K562 (cell line): ENCODE results near the gene LAMP1. TPM values are rescaled to one million over a fixed set of nuclear protein-coding genes. Genes with fewer than 3 reads are reported as not detected.

Experiments used
- ATAC-seq: fragments of 200-7000 bp; cut with Tn5 transposase; 3 replicates; pipeline ENCODE4 v1.9.1; 2020; ENCODE audit warnings: moderate library complexity
- BruUV-seq: library from RNA; stranded (reverse); fragments of 400-500 nt; replicated peaks from 2 replicates; lab custom pipeline; 2021; lab: Mats Ljungman, UMichigan
- CTCF ChIA-PET: fragments of 300-600 bp; formaldehyde crosslinking; extraction: SDS; loops from one replicate; lab custom pipeline; 2021; ENCODE audit warnings: low intra/inter-chr PET ratio; lab: Yijun Ruan, JAX
- POLR2A ChIA-PET: fragments of 300-600, 350-650 bp; sonication (Branson Sonifier 250); formaldehyde crosslinking; extraction: SDS; loops from one replicate; lab custom pipeline; 2021; ENCODE audit warnings: antibody characterized with exemption, inconsistent platforms; lab: Yijun Ruan, JAX
- DNase-seq, 4 experiments: peaks; one replicate each; pipeline versions ENCODE4 v3.0.0 to v3.0.0-alpha.2; 2011 to 2018; ENCODE audit warnings: low spot score in 3 of 4, mixed read lengths in 3 of 4; ENCODE audit errors: extremely low read depth in 1 of 4
- FAIRE-seq: peaks from 2 replicates; lab custom pipeline; 2011; peaks lifted over from hg19 to GRCh38; lab: Jason Lieb, UNC
- H2AFZ ChIP-seq: 2 replicates; pipeline ENCODE4 v1.6.0; 2011; ENCODE audit warnings: low read depth, low read length, control low read depth, inconsistent platforms
- H3K27ac ChIP-seq: fragments of 200-600 bp; 3 replicates; pipeline ENCODE4 v1.8.0; 2011; ENCODE audit warnings: low read depth, mild to moderate bottlenecking, control low read depth, inconsistent platforms, low read length, moderate library complexity, mixed read lengths; ENCODE audit errors: extremely low read depth
- H3K27me3 ChIP-seq, 2 experiments: fragments of 300-600 bp in 1 of 2; 2 replicates in 1 of 2; 3 replicates in 1 of 2; pipeline versions ENCODE4 v1.6.0 to v1.8.0; 2011; ENCODE audit warnings: inconsistent platforms in 2 of 2, low read length in 2 of 2, mild to moderate bottlenecking in 1 of 2, mixed read lengths in 1 of 2, moderate library complexity in 1 of 2; ENCODE audit not compliant: control insufficient read depth in 2 of 2, insufficient read depth in 2 of 2
- H3K36me3 ChIP-seq: fragments of 300-600 bp; 3 replicates; pipeline ENCODE4 v1.8.0; 2011; ENCODE audit warnings: mild to moderate bottlenecking, low read length, inconsistent platforms; ENCODE audit not compliant: control insufficient read depth, insufficient read depth
- H3K4me1 ChIP-seq, 2 experiments: fragments of 200-600 bp in 1 of 2; replicated peaks in 1 of 2; 2 replicates in 1 of 2; 3 replicates in 1 of 2; pipeline versions ENCODE4 v1.5.1 to v1.8.0; 2011; ENCODE audit warnings: inconsistent platforms in 2 of 2, low read length in 2 of 2, mild to moderate bottlenecking in 1 of 2, mixed read lengths in 1 of 2, moderate library complexity in 1 of 2; ENCODE audit not compliant: control insufficient read depth in 2 of 2, insufficient read depth in 2 of 2
- H3K4me2 ChIP-seq: 2 replicates; pipeline ENCODE4 v1.6.1; 2011; ENCODE audit warnings: low read length, control low read depth, inconsistent platforms, mixed read lengths; ENCODE audit not compliant: insufficient read depth
- H3K4me3 ChIP-seq: fragments of 200-600 bp; sonication (generic), shearing (Covaris generic); 2 replicates; pipeline ENCODE4 v1.5.1; 2016; ENCODE audit warnings: control low read depth, inconsistent platforms
- H3K79me2 ChIP-seq: fragments of 200-600 bp; 3 replicates; pipeline ENCODE4 v1.8.0; 2011; ENCODE audit warnings: low read length, inconsistent platforms; ENCODE audit not compliant: control insufficient read depth, insufficient read depth
- H3K9ac ChIP-seq, 2 experiments: 2 replicates each; pipeline versions ENCODE4 v1.6.0 to v1.6.1; 2011; ENCODE audit warnings: low read depth in 2 of 2, low read length in 2 of 2, control low read depth in 1 of 2, inconsistent platforms in 1 of 2, mild to moderate bottlenecking in 1 of 2, mixed read lengths in 1 of 2; ENCODE audit not compliant: insufficient read depth in 1 of 2
- H3K9me1 ChIP-seq: one replicate; pipeline ENCODE4 v1.6.0; 2011; ENCODE audit warnings: inconsistent platforms, mild to moderate bottlenecking, low read length, moderate library complexity; ENCODE audit not compliant: control insufficient read depth, insufficient read depth
- H3K9me3 ChIP-seq: replicated peaks from 2 replicates; pipeline ENCODE4 v1.5.1; 2011; ENCODE audit warnings: low read depth, low read length, inconsistent platforms; ENCODE audit not compliant: control insufficient read depth, insufficient read depth
- H4K20me1 ChIP-seq: replicated peaks from 2 replicates; pipeline ENCODE4 v1.6.1; 2011; ENCODE audit warnings: low read length, inconsistent platforms, mixed read lengths; ENCODE audit not compliant: control insufficient read depth, insufficient read depth
- ERF ChIP-seq: fragments of 450-650 bp; formaldehyde crosslinking; IDR thresholded peaks from 2 replicates; pipeline ENCODE4 v1.4.0; 2020; ENCODE audit warnings: mild to moderate bottlenecking, mixed read lengths
- JUN ChIP-seq, 2 experiments: sonication (generic) in 1 of 2; formaldehyde crosslinking in 1 of 2; IDR thresholded peaks; 2 replicates each; pipeline versions ENCODE4 v1.6.1 to v1.8.0; 2012 to 2022; ENCODE audit warnings: borderline replicate concordance in 2 of 2, mild to moderate bottlenecking in 2 of 2, improper control_type of control experiment in 1 of 2, low read depth in 1 of 2, low read length in 1 of 2, missing genetic modification reagents in 1 of 2
- RFX7 ChIP-seq: fragments of 250-450 bp; sonication (Bioruptor Pico); IDR thresholded peaks from 2 replicates; pipeline ENCODE4 v1.5.1; 2021; ENCODE audit warnings: mild to moderate bottlenecking
- TAF7 ChIP-seq: fragments of 450-650 bp; IDR thresholded peaks from 2 replicates; pipeline ENCODE4 v1.6.1; 2016; ENCODE audit warnings: missing genetic modification characterization, missing compliant biosample characterization
- TEAD2 ChIP-seq: fragments of 450-650 bp; IDR thresholded peaks from 2 replicates; pipeline ENCODE4 v1.6.1; 2016; ENCODE audit warnings: missing genetic modification characterization, control low read depth, missing compliant biosample characterization
- ZBTB1 ChIP-seq: sonication (generic); formaldehyde crosslinking; IDR thresholded peaks from 2 replicates; pipeline ENCODE4 v1.8.1; 2023; ENCODE audit warnings: missing genetic modification reagents, low read depth, mild to moderate bottlenecking, borderline replicate concordance
- ZNF764 ChIP-seq: fragments of 250-450 bp; sonication (Bioruptor Pico); IDR thresholded peaks from 2 replicates; pipeline ENCODE4 v1.4.0; 2020; ENCODE audit warnings: low read depth, mild to moderate bottlenecking, moderate library complexity
- ZNF830 ChIP-seq: fragments of 250-450 bp; sonication (Bioruptor Pico); IDR thresholded peaks from 2 replicates; pipeline ENCODE4 v1.5.0; 2021; ENCODE audit warnings: mild to moderate bottlenecking
- WGBS: fragments of 100-300 bp; shearing (Covaris generic); methylation state at CpG from one replicate; pipeline ENCODE4 v1.1.6; 2016; ENCODE audit warnings: low coverage, mixed read lengths; ENCODE audit not compliant: insufficient coverage; ENCODE audit errors: missing lambda C conversion rate; 5-methylcytosine and 5-hydroxymethylcytosine counted together
- in situ Hi-C: fragments of 300-500 bp; cut with MboI; formaldehyde crosslinking; loops from 4 replicates; pipeline ENCODE4 v1.15.0; 2018; ENCODE audit warnings: inconsistent platforms, mixed read lengths
- intact Hi-C: fragments of 100-400 bp; cut with micrococcal nuclease; formaldehyde crosslinking; loops from 2 replicates; pipeline ENCODE4 v1.14.2; 2022
- polyA plus RNA-seq, 8 experiments: library from polyadenylated mRNA; depleted of rRNA in 4 of 8; stranded (reverse) in 5 of 8; unstranded in 3 of 8; fragments of >200 nt; fragmentation: Nextera tagmentation in 2 of 8; fragmentation: Illumina TruSeq in 1 of 8; extraction: Ambion mirVana in 2 of 8; extraction: Trizol in 1 of 8; gene quantifications; 2 replicates each; pipeline versions ENCODE4 v1.2.1 to v1.2.3, GENCODE V29; 2011 to 2014; ENCODE audit warnings: inconsistent platforms in 1 of 8, missing spikeins in 1 of 8
- total RNA-seq, 7 experiments: library from RNA; depleted of rRNA in 6 of 7; stranded (reverse); fragments of >200 nt in 6 of 7; fragmentation: Illumina TruSeq in 2 of 7; extraction: Trizol in 2 of 7; gene quantifications; 2 replicates each; pipeline versions ENCODE4 v1.2.1 to v1.2.3, GENCODE V29; 2011 to 2021; ENCODE audit warnings: low replicate concordance in 1 of 7
- TF ChIP-seq, protein P1 (sequence below): sonication (generic); formaldehyde crosslinking; IDR thresholded peaks from 2 replicates; pipeline ENCODE4 v1.8.1; 2023; ENCODE audit warnings: missing genetic modification reagents, mild to moderate bottlenecking, borderline replicate concordance

Gene LAMP1
- total and polyA plus RNA-seq, 9 of the 15 experiments (the other 6 are each of a cell fraction or from before 2014, with no cell fraction given) = 2.2 to 70.1 (median 30.5) TPM

GRCh38 chr13:113273321-113273720 lies 23.7 kb upstream of the LAMP1 start:
- H3K9ac ChIP-seq = no peak overlapping the region
- TF ChIP-seq ERF (CRISPR knock-in tag) = no peak
- no peak for TF ChIP-seq ZNF830 (CRISPR knock-in tag)
- TF ChIP-seq, protein P1, sequence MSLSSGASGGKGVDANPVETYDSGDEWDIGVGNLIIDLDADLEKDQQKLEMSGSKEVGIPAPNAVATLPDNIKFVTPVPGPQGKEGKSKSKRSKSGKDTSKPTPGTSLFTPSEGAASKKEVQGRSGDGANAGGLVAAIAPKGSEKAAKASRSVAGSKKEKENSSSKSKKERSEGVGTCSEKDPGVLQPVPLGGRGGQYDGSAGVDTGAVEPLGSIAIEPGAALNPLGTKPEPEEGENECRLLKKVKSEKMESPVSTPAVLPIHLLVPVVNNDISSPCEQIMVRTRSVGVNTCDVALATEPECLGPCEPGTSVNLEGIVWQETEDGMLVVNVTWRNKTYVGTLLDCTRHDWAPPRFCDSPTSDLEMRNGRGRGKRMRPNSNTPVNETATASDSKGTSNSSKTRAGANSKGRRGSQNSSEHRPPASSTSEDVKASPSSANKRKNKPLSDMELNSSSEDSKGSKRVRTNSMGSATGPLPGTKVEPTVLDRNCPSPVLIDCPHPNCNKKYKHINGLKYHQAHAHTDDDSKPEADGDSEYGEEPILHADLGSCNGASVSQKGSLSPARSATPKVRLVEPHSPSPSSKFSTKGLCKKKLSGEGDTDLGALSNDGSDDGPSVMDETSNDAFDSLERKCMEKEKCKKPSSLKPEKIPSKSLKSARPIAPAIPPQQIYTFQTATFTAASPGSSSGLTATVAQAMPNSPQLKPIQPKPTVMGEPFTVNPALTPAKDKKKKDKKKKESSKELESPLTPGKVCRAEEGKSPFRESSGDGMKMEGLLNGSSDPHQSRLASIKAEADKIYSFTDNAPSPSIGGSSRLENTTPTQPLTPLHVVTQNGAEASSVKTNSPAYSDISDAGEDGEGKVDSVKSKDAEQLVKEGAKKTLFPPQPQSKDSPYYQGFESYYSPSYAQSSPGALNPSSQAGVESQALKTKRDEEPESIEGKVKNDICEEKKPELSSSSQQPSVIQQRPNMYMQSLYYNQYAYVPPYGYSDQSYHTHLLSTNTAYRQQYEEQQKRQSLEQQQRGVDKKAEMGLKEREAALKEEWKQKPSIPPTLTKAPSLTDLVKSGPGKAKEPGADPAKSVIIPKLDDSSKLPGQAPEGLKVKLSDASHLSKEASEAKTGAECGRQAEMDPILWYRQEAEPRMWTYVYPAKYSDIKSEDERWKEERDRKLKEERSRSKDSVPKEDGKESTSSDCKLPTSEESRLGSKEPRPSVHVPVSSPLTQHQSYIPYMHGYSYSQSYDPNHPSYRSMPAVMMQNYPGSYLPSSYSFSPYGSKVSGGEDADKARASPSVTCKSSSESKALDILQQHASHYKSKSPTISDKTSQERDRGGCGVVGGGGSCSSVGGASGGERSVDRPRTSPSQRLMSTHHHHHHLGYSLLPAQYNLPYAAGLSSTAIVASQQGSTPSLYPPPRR = no peak
- TF ChIP-seq ZBTB1 = no peak
- no peak for TF ChIP-seq RFX7 (CRISPR knock-in tag)
- no peak for TF ChIP-seq TAF7 (tag)
- TF ChIP-seq JUN (IDR thresholded peaks at IDR 0.05; ENCODE audit: borderline replicate concordance, low read depth, low read length) = no peak
- TF ChIP-seq JUN (CRISPR knock-in tag; IDR thresholded peaks at IDR 0.05; ENCODE audit: borderline replicate concordance) = no peak
- no peak for TF ChIP-seq ZNF764 (CRISPR knock-in tag)
- TF ChIP-seq TEAD2 = no peak
- no peaks in the 10 kb centered on the region for H3K9me3 ChIP-seq
- FAIRE-seq (no peak), DNase-seq (no peak), ATAC-seq (no peak)
- ChIA-PET POLR2A (interaction anchor here (0.6 to 1.5 kb wide), 2 partner anchors 10 to 17 kb away, joined by 3 read pairs; no protein-coding TSS in a partner anchor), CTCF (no interaction called here)
- H3K36me3 ChIP-seq = no peaks in the 10 kb centered on the region
- peaks cover 6 to 20% of the 10 kb centered on the region in 2 experiments; a peak in 4 of 5 replicates for H3K4me1 ChIP-seq
- H3K9me1 ChIP-seq = no peaks in the 10 kb centered on the region
- WGBS = 71% methylated on average over 5 of the region's 6 CpGs
- no peaks in the 10 kb centered on the region for H4K20me1 ChIP-seq
- no peak overlapping the region for H3K4me3 ChIP-seq
- intact Hi-C loops = loop anchor here (10.0 kb wide), 1 partner anchor 291 kb away; no protein-coding TSS in a partner anchor
- H3K79me2 ChIP-seq = no peaks in the 10 kb centered on the region
- no peaks in the 10 kb centered on the region for H3K27me3 ChIP-seq
- H3K4me2 ChIP-seq = peak overlapping the region; percentile 46; the same call in 1 of the 2 replicates
- H3K27ac ChIP-seq = no peak overlapping the region; the same call in 2 of the 3 replicates
- in situ Hi-C loops = loop anchor here (10.0 kb wide), 1 partner anchor 111 kb away; no protein-coding TSS in a partner anchor
- no peak overlapping the region for H2AFZ ChIP-seq
- no TSS peak for BruUV-seq
